GM19455 (cell line): ENCODE measurements around the gene IL32.

Experiments used
- ATAC-seq: cut with Tn5 transposase; IDR thresholded peaks from one replicate; pipeline ENCODE4 v1.9.1; 2021; ENCODE audit not compliant: unreplicated experiment

Gene IL32

GRCh38 chr16:3088925-3089716 is 23.7 kb downstream of the IL32 start:
- no peak for ATAC-seq

GRCh38 chr16:3089717-3090592 is 24.5 kb downstream of the IL32 start:
- ATAC-seq, result no peak

GRCh38 chr16:3091551-3091950 is 26.1 kb downstream of the IL32 start:
- no peak for ATAC-seq

GRCh38 chr16:3092501-3092941 is 27.1 kb downstream of the IL32 start:
- no peak for ATAC-seq

GRCh38 chr16:3094289-3095027 is 29.0 kb downstream of the IL32 start:
- ATAC-seq, result no peak

GRCh38 chr16:3095869-3096268 is 30.4 kb downstream of the IL32 start:
- ATAC-seq, result no peak

GRCh38 chr16:3096362-3096761 is 30.9 kb downstream of the IL32 start:
- ATAC-seq, result no peak

GRCh38 chr16:3097266-3097665 is 31.8 kb downstream of the IL32 start:
- ATAC-seq, result no peak

GRCh38 chr16:3098459-3099394 is 33.3 kb downstream of the IL32 start, which contains the start of gene ZSCAN10:
Gene ZSCAN10, minus strand, starts transcription at chr16:3099294. Its CDS starts 6,357 bp downstream, at chr16:3092937.
- ATAC-seq, result no peak

- no peak for ATAC-seq
Observed at GRCh38 chr16:3099395-3099731, 33.9 kb downstream of the IL32 start.

GRCh38 chr16:3099732-3100499 is 34.5 kb downstream of the IL32 start:
- ATAC-seq, result no peak

GRCh38 chr16:3101018-3101840 is 35.8 kb downstream of the IL32 start:
- ATAC-seq, result no peak

GRCh38 chr16:3101841-3102470 is 36.5 kb downstream of the IL32 start:
- no peak for ATAC-seq

- peak; percentile 90 for ATAC-seq
Observed at GRCh38 chr16:3106205-3106928, 40.9 kb downstream of the IL32 start.

- ATAC-seq, result no peak
Observed at GRCh38 chr16:3112058-3112880, 46.8 kb downstream of the IL32 start, which contains the start of gene ZNF205. Gene ZNF205, plus strand, starts transcription at chr16:3112586. Its CDS starts 845 bp downstream, at chr16:3113431.

GRCh38 chr16:3112881-3113574 is 47.6 kb downstream of the IL32 start:
- ATAC-seq, result no peak
